Smooth muscle cell (in vitro differentiated cells): ENCODE results near the gene VPREB3. TPM values are rescaled to one million over a fixed set of nuclear protein-coding genes. Genes with fewer than 3 reads are reported as not detected.

Source experiments
- DNase-seq: peaks from one replicate; lab custom pipeline; 2025; ENCODE audit not compliant: unreplicated experiment; lab: John Stamatoyannopoulos, UW
- H2AFZ ChIP-seq: fragments of 200-600 bp; sonication (generic); 2 replicates; pipeline ENCODE4 v1.6.0; 2016; ENCODE audit warnings: antibody characterized with exemption, low read depth, mild to moderate bottlenecking
- H3F3A ChIP-seq: fragments of 200-600 bp; sonication (generic); 2 replicates; pipeline ENCODE4 v1.6.0; 2017; ENCODE audit warnings: antibody characterized with exemption, low read depth
- H3K27ac ChIP-seq: fragments of 200-600 bp; sonication (generic); 2 replicates; pipeline ENCODE4 v1.5.1; 2016; ENCODE audit warnings: low read depth, mild to moderate bottlenecking
- H3K27me3 ChIP-seq: fragments of 200-600 bp; sonication (generic); 2 replicates; pipeline ENCODE4 v1.6.1; 2016; ENCODE audit warnings: low read depth, mild to moderate bottlenecking
- H3K36me3 ChIP-seq: fragments of 200-600 bp; sonication (generic); 2 replicates; pipeline ENCODE4 v1.5.1; 2016; ENCODE audit warnings: low read depth
- H3K4me1 ChIP-seq: fragments of 200-600 bp; sonication (generic); 2 replicates; pipeline ENCODE4 v1.5.1; 2016; ENCODE audit warnings: low read depth
- H3K4me2 ChIP-seq: fragments of 200-600 bp; sonication (generic); 2 replicates; pipeline ENCODE4 v1.6.0; 2016; ENCODE audit warnings: mild to moderate bottlenecking
- H3K4me3 ChIP-seq: fragments of 200-600 bp; sonication (generic); 2 replicates; pipeline ENCODE4 v1.5.1; 2016; ENCODE audit warnings: mild to moderate bottlenecking
- H3K79me2 ChIP-seq: fragments of 200-600 bp; sonication (generic); 2 replicates; pipeline ENCODE4 v1.6.0; 2016; ENCODE audit warnings: low read depth, mild to moderate bottlenecking
- H3K9ac ChIP-seq: fragments of 200-600 bp; sonication (generic); 2 replicates; pipeline ENCODE4 v1.6.0; 2016; ENCODE audit warnings: low read depth
- H3K9me3 ChIP-seq: fragments of 200-600 bp; sonication (generic); replicated peaks from 2 replicates; pipeline ENCODE4 v1.5.1; 2016; ENCODE audit warnings: low read depth
- H4K20me1 ChIP-seq: fragments of 200-600 bp; sonication (generic); 2 replicates; pipeline ENCODE4 v1.6.0; 2016; ENCODE audit warnings: low read depth
- WGBS: methylation state at CpG from one replicate; pipeline ENCODE4 v1.1.7; 2016; ENCODE audit warnings: low lambda C conversion rate; 5-methylcytosine and 5-hydroxymethylcytosine counted together
- polyA plus RNA-seq: library from polyadenylated mRNA; unstranded; fragments of >200 nt; fragmentation: Nextera tagmentation; extraction: Ambion mirVana; gene quantifications from 2 replicates; pipeline ENCODE4 v1.2.1, GENCODE V29; 2016
- total RNA-seq: library from RNA; depleted of rRNA; stranded (reverse); fragments of >200 nt; gene quantifications from 2 replicates; pipeline ENCODE4 v1.2.3, GENCODE V29; 2014
- TF ChIP-seq, protein P1 (sequence below): fragments of 200-600 bp; sonication (generic); IDR thresholded peaks from 2 replicates; pipeline ENCODE4 v1.5.1; 2017; ENCODE audit warnings: borderline replicate concordance, mild to moderate bottlenecking, antibody characterized with exemption; ENCODE audit not compliant: insufficient read depth, poor library complexity, severe bottlenecking

VPREB3 gene
- total and polyA plus RNA-seq, 2 experiments from 2014 or later, result not detected

GRCh38 chr22:23789638-23790037 is 35.4 kb upstream of the VPREB3 start:
- Histone ChIP-seq H3K9ac (no peak overlapping the region), H3K36me3 (no peaks in the 10 kb centered on the region), H4K20me1 (peaks cover 74% of the 10 kb centered on the region), H3K9me3 (no peaks in the 10 kb centered on the region), H3K27me3 (no peaks in the 10 kb centered on the region), H2AFZ (no peak overlapping the region), H3K4me3 (no peak overlapping the region), H3K27ac (no peak overlapping the region), H3F3A (no peaks in the 10 kb centered on the region), H3K4me2 (no peak overlapping the region), H3K79me2 (peaks cover 55% of the 10 kb centered on the region), H3K4me1 (peaks cover 13% of the 10 kb centered on the region)
- 91% methylated on average over 4 of the region's 4 CpGs for WGBS
- TF ChIP-seq, protein P1, sequence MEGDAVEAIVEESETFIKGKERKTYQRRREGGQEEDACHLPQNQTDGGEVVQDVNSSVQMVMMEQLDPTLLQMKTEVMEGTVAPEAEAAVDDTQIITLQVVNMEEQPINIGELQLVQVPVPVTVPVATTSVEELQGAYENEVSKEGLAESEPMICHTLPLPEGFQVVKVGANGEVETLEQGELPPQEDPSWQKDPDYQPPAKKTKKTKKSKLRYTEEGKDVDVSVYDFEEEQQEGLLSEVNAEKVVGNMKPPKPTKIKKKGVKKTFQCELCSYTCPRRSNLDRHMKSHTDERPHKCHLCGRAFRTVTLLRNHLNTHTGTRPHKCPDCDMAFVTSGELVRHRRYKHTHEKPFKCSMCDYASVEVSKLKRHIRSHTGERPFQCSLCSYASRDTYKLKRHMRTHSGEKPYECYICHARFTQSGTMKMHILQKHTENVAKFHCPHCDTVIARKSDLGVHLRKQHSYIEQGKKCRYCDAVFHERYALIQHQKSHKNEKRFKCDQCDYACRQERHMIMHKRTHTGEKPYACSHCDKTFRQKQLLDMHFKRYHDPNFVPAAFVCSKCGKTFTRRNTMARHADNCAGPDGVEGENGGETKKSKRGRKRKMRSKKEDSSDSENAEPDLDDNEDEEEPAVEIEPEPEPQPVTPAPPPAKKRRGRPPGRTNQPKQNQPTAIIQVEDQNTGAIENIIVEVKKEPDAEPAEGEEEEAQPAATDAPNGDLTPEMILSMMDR, result no peak
- no peak for DNase-seq

GRCh38 chr22:23789121-23789520 is 34.9 kb upstream of the VPREB3 start:
- no peak overlapping the region for H3K9ac ChIP-seq
- H3K79me2 ChIP-seq, result peaks cover 55% of the 10 kb centered on the region
- TF ChIP-seq, protein P1, result no peak
- 81% methylated on average over 4 of the region's 4 CpGs for WGBS
- H3K4me2 ChIP-seq, result no peak overlapping the region
- H3K9me3 ChIP-seq, result no peaks in the 10 kb centered on the region
- no peak overlapping the region for H3K4me3 ChIP-seq
- DNase-seq, result no peak
- no peaks in the 10 kb centered on the region for H3K27me3 ChIP-seq
- no peak overlapping the region for H3K27ac ChIP-seq
- H3K4me1 ChIP-seq, result peaks cover 13% of the 10 kb centered on the region
- H4K20me1 ChIP-seq, result peaks cover 69% of the 10 kb centered on the region
- H3K36me3 ChIP-seq, result no peaks in the 10 kb centered on the region
- H3F3A ChIP-seq, result no peaks in the 10 kb centered on the region
- no peak overlapping the region for H2AFZ ChIP-seq

- WGBS, result 65% methylated on average over 3 of the region's 3 CpGs
- no peaks in the 10 kb centered on the region for H3K9me3 ChIP-seq
- H3K27me3 ChIP-seq, result no peaks in the 10 kb centered on the region
- H3K9ac ChIP-seq, result peak overlapping the region; percentile 100
- no peak overlapping the region for H3K27ac ChIP-seq
- H3K4me1 ChIP-seq, result peaks cover 13% of the 10 kb centered on the region
- H4K20me1 ChIP-seq, result peaks cover 57% of the 10 kb centered on the region
- H3K4me2 ChIP-seq, result peak overlapping the region; percentile 85
- DNase-seq, result no peak
- no peak overlapping the region for H2AFZ ChIP-seq
- H3F3A ChIP-seq, result no peaks in the 10 kb centered on the region
- peaks cover 52% of the 10 kb centered on the region for H3K79me2 ChIP-seq
- TF ChIP-seq, protein P1, result no peak
- no peaks in the 10 kb centered on the region for H3K36me3 ChIP-seq
- peak overlapping the region; percentile 97 for H3K4me3 ChIP-seq
These were observed 33.7 kb upstream of the VPREB3 start for GRCh38 chr22:23787910-23788309.

GRCh38 chr22:23787600-23787896 is 33.3 kb upstream of the VPREB3 start:
- no peak overlapping the region for H2AFZ ChIP-seq
- peak overlapping the region; percentile 100 for H3K9ac ChIP-seq
- WGBS, result 2% methylated on average over 5 of the region's 5 CpGs
- TF ChIP-seq, protein P1, result no peak
- H3K27me3 ChIP-seq, result no peaks in the 10 kb centered on the region
- H3K27ac ChIP-seq, result no peak overlapping the region
- DNase-seq, result no peak
- no peaks in the 10 kb centered on the region for H3K36me3 ChIP-seq
- H3K79me2 ChIP-seq, result peaks cover 52% of the 10 kb centered on the region
- H4K20me1 ChIP-seq, result peaks cover 53% of the 10 kb centered on the region
- peaks cover 13% of the 10 kb centered on the region for H3K4me1 ChIP-seq
- peak overlapping the region; percentile 97 for H3K4me3 ChIP-seq
- H3F3A ChIP-seq, result no peaks in the 10 kb centered on the region
- peak overlapping the region; percentile 85 for H3K4me2 ChIP-seq
- no peaks in the 10 kb centered on the region for H3K9me3 ChIP-seq
